NCI-H2029 (cell line): ENCODE results near the gene CREB3L1.

ENCODE experiments used
- DNase-seq: peaks from one replicate; lab custom pipeline; 2025; lab: John Stamatoyannopoulos, UW

The CREB3L1 gene

GRCh38 chr11:46366260-46366659 lies 88.8 kb downstream of the CREB3L1 start:
- no peak for DNase-seq

DNA sequence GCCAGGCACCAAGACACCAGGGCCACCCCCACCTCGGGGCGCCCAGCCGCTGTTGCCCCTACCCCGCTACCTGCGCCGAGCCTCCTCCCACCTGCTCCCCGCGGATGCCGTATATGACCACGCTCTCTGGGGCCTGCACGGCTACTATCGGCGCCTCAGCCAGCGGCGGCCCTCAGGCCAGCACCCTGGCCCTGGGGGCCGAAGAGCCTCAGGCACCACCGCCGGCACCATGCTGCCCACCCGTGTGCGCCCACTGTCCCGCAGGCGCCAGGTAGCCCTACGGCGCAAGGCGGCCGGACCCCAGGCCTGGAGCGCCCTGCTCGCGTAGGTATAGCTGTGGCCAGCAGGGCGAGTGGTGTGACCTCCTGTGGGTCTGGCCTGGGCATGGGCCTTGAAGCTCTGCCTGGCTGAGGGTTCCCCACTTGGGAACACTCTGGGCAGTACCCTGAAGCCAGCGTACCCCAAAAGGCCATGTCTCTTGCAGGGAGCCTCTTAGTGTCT lies 89.2 kb downstream of the CREB3L1 start:
- DNase-seq, result no peak

GRCh38 chr11:46367244-46367915 lies 89.9 kb downstream of the CREB3L1 start:
- DNase-seq, result no peak

GRCh38 chr11:46367916-46368267 lies 90.4 kb downstream of the CREB3L1 start:
- no peak for DNase-seq

GRCh38 chr11:46369458-46370152 lies 92.1 kb downstream of the CREB3L1 start:
- no peak for DNase-seq

- no peak for DNase-seq
Observed at GRCh38 chr11:46370253-46370652, 92.8 kb downstream of the CREB3L1 start.
